H1 (cell line): ENCODE results near the gene ACVRL1. TPM values are rescaled to one million over a fixed set of nuclear protein-coding genes. Genes with fewer than 3 reads are reported as not detected.

Source experiments
- BACH1 ChIP-seq: IDR thresholded peaks from 2 replicates; pipeline ENCODE4 v1.6.1; 2012; ENCODE audit warnings: low read length, improper control_type of control experiment
- CTBP2 ChIP-seq: IDR thresholded peaks from 2 replicates; pipeline ENCODE4 v1.7.0; 2011; ENCODE audit warnings: borderline replicate concordance, mild to moderate bottlenecking, moderate library complexity, mixed read lengths, low read length; ENCODE audit not compliant: insufficient read depth, insufficient read length
- EP300 ChIP-seq, 2 experiments: IDR thresholded peaks; 1 replicate in 1 of 2; 2 replicates in 1 of 2; pipeline ENCODE4 v1.6.1; 2011 to 2012; ENCODE audit warnings: low read depth in 2 of 2, low read length in 2 of 2, mild to moderate bottlenecking in 2 of 2, borderline replicate concordance in 1 of 2, inconsistent platforms in 1 of 2, moderate library complexity in 1 of 2
- HDAC2 ChIP-seq, 2 experiments: fragments of 300-600 bp in 1 of 2; sonication (generic) in 1 of 2; IDR thresholded peaks; 2 replicates each; pipeline ENCODE4 v1.6.1; 2011 to 2012; ENCODE audit warnings: low read depth in 2 of 2, low read length in 2 of 2, mild to moderate bottlenecking in 2 of 2, moderate library complexity in 2 of 2, borderline replicate concordance in 1 of 2, inconsistent platforms in 1 of 2
- MAFK ChIP-seq: IDR thresholded peaks from 2 replicates; pipeline ENCODE4 v1.6.1; 2012; ENCODE audit warnings: low read depth, mild to moderate bottlenecking, improper control_type of control experiment, low read length
- SIN3A ChIP-seq, 2 experiments: IDR thresholded peaks in 1 of 2; conservative IDR thresholded peaks in 1 of 2; 2 replicates each; pipeline ENCODE4 v1.6.1; 2011 to 2012; ENCODE audit warnings: low read length in 2 of 2, improper control_type of control experiment in 1 of 2, low read depth in 1 of 2, mild to moderate bottlenecking in 1 of 2
- SUZ12 ChIP-seq: fragments of 200-600 bp; sonication (generic); IDR thresholded peaks from 2 replicates; pipeline ENCODE4 v1.6.1; 2012; ENCODE audit warnings: mild to moderate bottlenecking, inconsistent platforms, low read length, moderate library complexity, mixed read lengths
- ZNF274 ChIP-seq: IDR thresholded peaks from 2 replicates; pipeline ENCODE4 v1.7.0; 2012; ENCODE audit warnings: low read length, borderline replicate concordance; ENCODE audit errors: extremely low read depth
- polyA plus RNA-seq, 7 experiments: library from polyadenylated mRNA; depleted of rRNA in 3 of 7; stranded (reverse) in 5 of 7; unstranded in 2 of 7; fragments of >200 nt in 5 of 7; fragments of 200-250 nt in 2 of 7; gene quantifications; 1 replicate in 5 of 7; 2 replicates in 1 of 7; 4 replicates in 1 of 7; pipeline versions ENCODE4 v1.2.1 to v1.2.3, GENCODE V29; 2011 to 2013; ENCODE audit warnings: missing spikeins in 2 of 7, mixed read lengths in 2 of 7
- total RNA-seq: library from RNA; stranded (reverse); fragmentation: NEBNext Ultra II Directional; extraction: Animal tissue kit (Norgen Biotek cat#: 25700); gene quantifications from 2 replicates; pipeline ENCODE4 v1.2.1, GENCODE V29; 2021

ACVRL1 gene
- total and polyA plus RNA-seq, 2 of the 8 experiments (the other 6 are each of a cell fraction or from before 2014, with no cell fraction given), result 0.09 to 0.35 TPM

DNA sequence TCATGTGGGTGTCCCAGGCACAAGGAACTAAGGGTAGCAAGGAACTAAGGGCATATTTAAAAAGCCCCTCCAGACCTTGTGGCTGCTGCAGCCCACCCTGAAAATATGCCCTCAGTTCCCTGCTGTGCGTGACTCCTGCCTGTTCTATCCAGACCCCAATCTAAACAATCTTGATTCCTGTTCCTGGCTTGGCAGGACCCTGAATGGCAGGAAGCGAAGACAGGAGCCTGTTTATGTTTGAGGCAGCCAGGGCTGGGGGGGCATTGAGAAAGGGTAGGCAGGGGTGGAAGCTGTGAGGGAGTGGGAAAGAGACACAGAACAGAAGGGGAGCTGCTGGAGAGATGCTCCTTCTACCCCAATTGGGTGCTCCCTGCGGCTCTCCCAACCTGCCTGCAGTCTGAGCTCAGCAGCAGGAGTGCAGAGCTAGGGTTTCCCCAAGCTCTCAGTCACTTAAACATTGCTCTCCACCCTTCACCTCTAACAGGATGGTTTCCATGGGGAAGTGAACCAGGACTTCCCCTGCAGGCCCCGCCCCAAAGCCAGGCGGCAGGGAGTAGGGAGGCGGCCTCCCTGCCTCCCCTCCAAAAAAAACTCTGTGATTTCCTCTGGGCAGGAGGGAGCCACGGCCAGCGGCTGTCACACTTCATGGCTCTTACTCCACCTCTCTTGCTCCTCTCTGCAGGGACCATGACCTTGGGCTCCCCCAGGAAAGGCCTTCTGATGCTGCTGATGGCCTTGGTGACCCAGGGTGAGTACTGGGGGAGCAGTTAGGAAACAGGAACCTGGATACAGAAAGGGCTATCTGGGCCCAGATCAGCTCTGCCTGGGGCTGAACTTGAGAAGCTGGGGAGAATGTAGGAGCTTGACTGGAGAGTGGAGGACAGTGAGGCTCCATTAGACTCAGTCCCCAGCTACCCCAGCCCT, 4.7 kb downstream of the ACVRL1 start (continued):
- TF ChIP-seq SUZ12 (no peak), CTBP2 (no peak), SIN3A (conservative IDR thresholded peaks at IDR 0.05 in 1 of 2, IDR thresholded peaks at IDR 0.05 in 1 of 2; ENCODE audit: low read depth in 1 of 2, low read length in 2 of 2) (no peak), HDAC2 (IDR thresholded peaks at IDR 0.05; ENCODE audit: borderline replicate concordance in 1 of 2, low read depth in 2 of 2, low read length in 2 of 2) (no peak), BACH1 (no peak), ZNF274 (no peak), MAFK (no peak), EP300 (IDR thresholded peaks at IDR 0.05; ENCODE audit: borderline replicate concordance in 1 of 2, low read depth in 2 of 2, low read length in 2 of 2) (no peak)
